Progenitor cell of endocrine pancreas (in vitro differentiated cells): ENCODE data around the gene TRIM17. TPM values are rescaled to one million over a fixed set of nuclear protein-coding genes. Genes with fewer than 3 reads are reported as not detected.

Source experiments
- DNase-seq: peaks from one replicate; pipeline ENCODE4 v3.0.0; 2021; ENCODE audit warnings: low spot score; ENCODE audit not compliant: unreplicated experiment
- H3K27ac Mint-ChIP-seq: 2 replicates; pipeline ENCODE4 v1.8.0; 2021; ENCODE audit warnings: mild to moderate bottlenecking, moderate library complexity, mixed read lengths
- H3K27me3 Mint-ChIP-seq: 2 replicates; pipeline ENCODE4 v1.8.0; 2021; ENCODE audit warnings: mixed read lengths
- H3K36me3 Mint-ChIP-seq: 2 replicates; pipeline ENCODE4 v1.8.0; 2022; ENCODE audit warnings: mixed read lengths; ENCODE audit not compliant: insufficient read depth
- H3K4me1 Mint-ChIP-seq: 2 replicates; pipeline ENCODE4 v1.8.0; 2021; ENCODE audit warnings: low read depth, mixed read lengths
- H3K4me3 Mint-ChIP-seq: 2 replicates; pipeline ENCODE4 v1.8.0; 2021; ENCODE audit warnings: low read depth, mild to moderate bottlenecking, moderate library complexity, mixed read lengths
- H3K9me3 Mint-ChIP-seq: 2 replicates; pipeline ENCODE4 v1.8.0; 2021; ENCODE audit warnings: low read depth, mixed read lengths
- total RNA-seq: library from RNA; stranded (reverse); gene quantifications from 2 replicates; pipeline ENCODE4 v1.2.1, GENCODE V29; 2021
- TF ChIP-seq, protein P1 (sequence below): fragments of 200-600 bp; sonication (generic); IDR thresholded peaks from one replicate; pipeline ENCODE4 v1.5.0; 2021; ENCODE audit warnings: antibody characterized with exemption, mild to moderate bottlenecking; ENCODE audit not compliant: unreplicated experiment

The TRIM17 gene
- total RNA-seq, 1 donor from 2014 or later, result 20.8 TPM

GRCh38 chr1:228403231-228403631 lies 13.4 kb downstream of the TRIM17 start:
- no peaks in the 10 kb centered on the region for H3K9me3 Mint-ChIP-seq
- TF ChIP-seq, protein P1, sequence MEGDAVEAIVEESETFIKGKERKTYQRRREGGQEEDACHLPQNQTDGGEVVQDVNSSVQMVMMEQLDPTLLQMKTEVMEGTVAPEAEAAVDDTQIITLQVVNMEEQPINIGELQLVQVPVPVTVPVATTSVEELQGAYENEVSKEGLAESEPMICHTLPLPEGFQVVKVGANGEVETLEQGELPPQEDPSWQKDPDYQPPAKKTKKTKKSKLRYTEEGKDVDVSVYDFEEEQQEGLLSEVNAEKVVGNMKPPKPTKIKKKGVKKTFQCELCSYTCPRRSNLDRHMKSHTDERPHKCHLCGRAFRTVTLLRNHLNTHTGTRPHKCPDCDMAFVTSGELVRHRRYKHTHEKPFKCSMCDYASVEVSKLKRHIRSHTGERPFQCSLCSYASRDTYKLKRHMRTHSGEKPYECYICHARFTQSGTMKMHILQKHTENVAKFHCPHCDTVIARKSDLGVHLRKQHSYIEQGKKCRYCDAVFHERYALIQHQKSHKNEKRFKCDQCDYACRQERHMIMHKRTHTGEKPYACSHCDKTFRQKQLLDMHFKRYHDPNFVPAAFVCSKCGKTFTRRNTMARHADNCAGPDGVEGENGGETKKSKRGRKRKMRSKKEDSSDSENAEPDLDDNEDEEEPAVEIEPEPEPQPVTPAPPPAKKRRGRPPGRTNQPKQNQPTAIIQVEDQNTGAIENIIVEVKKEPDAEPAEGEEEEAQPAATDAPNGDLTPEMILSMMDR, result no peak
- peak overlapping the region; percentile 86 for H3K27ac Mint-ChIP-seq
- no peak for DNase-seq
- peaks cover 31% of the 10 kb centered on the region for H3K4me1 Mint-ChIP-seq
- peaks cover 9% of the 10 kb centered on the region for H3K36me3 Mint-ChIP-seq
- no peaks in the 10 kb centered on the region for H3K27me3 Mint-ChIP-seq
- H3K4me3 Mint-ChIP-seq, result no peak overlapping the region

DNA sequence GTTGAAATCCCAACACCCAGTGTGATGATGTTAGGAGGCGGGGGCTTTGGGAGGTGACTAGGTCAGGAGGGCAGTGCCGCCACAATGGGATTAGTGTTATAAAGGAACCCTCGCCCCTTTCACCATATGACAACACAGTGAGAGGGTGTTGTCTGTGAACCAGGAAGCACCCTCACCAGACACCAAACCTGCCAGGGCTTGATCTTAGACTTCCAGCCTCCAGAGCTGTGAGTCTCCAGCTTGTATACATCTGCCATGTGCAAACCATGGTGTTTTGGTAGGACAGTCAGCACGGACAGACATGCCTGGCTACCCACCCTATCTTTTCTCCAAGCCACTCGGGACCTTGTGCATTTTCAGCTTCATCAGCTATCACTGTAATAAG lies 14.0 kb downstream of the TRIM17 start:
- no peaks in the 10 kb centered on the region for H3K9me3 Mint-ChIP-seq

DNA sequence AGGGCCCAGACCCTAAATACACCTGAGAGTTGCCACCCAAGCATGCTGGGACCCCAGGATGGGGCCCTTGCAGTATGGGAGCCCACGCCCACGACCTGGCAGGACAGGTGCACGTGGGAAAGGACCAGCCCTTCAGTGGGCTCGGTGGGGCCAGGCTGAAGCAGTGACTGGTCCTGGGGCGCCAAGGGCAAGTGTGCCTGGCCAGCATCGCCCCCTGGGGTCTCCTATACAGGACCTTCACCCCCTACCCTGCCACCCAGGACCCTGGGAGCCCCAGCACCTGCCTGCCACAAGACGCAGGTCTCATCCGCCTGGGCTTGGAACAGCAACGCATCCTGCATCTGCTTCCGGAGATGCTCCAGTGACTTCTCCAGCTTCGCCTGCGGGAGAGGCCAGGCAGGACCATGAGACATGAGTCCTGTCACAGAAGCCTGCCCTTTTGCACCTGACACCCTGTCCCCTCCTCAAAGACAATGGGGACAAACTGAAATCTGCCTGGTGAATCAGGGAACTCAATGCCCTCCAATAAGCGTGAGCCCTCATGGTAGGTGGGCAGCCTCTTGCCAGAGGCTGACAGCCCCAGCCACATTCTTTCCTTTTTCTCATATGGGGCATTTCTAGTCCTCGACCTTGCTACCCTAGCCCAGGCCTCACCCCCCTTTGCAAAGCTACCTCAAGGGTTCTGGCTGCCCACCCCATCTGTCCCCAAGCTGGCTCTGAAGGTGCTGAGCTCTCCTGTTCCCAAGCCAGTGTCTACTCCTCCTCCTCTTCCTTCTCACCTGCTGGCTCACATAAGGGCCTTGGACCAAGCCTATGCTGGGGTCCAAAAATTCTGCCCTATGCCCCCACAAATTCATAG lies 14.7 kb downstream of the TRIM17 start:
- H3K36me3 Mint-ChIP-seq, result peaks cover 10% of the 10 kb centered on the region
- H3K4me3 Mint-ChIP-seq, result no peak overlapping the region
- no peak for DNase-seq
- TF ChIP-seq, protein P1, result no peak
- peak overlapping the region; percentile 37 for H3K27ac Mint-ChIP-seq
- no peaks in the 10 kb centered on the region for H3K9me3 Mint-ChIP-seq
- peaks cover 26% of the 10 kb centered on the region for H3K4me1 Mint-ChIP-seq
- no peaks in the 10 kb centered on the region for H3K27me3 Mint-ChIP-seq

More for the DNA sequence above, 14.0 kb downstream of the TRIM17 start:
- H3K27ac Mint-ChIP-seq, result no peak overlapping the region
- no peak for DNase-seq
- H3K4me1 Mint-ChIP-seq, result peaks cover 28% of the 10 kb centered on the region
- no peak overlapping the region for H3K4me3 Mint-ChIP-seq
- peaks cover 10% of the 10 kb centered on the region for H3K36me3 Mint-ChIP-seq
- H3K27me3 Mint-ChIP-seq, result no peaks in the 10 kb centered on the region
- TF ChIP-seq, protein P1, result no peak

DNA sequence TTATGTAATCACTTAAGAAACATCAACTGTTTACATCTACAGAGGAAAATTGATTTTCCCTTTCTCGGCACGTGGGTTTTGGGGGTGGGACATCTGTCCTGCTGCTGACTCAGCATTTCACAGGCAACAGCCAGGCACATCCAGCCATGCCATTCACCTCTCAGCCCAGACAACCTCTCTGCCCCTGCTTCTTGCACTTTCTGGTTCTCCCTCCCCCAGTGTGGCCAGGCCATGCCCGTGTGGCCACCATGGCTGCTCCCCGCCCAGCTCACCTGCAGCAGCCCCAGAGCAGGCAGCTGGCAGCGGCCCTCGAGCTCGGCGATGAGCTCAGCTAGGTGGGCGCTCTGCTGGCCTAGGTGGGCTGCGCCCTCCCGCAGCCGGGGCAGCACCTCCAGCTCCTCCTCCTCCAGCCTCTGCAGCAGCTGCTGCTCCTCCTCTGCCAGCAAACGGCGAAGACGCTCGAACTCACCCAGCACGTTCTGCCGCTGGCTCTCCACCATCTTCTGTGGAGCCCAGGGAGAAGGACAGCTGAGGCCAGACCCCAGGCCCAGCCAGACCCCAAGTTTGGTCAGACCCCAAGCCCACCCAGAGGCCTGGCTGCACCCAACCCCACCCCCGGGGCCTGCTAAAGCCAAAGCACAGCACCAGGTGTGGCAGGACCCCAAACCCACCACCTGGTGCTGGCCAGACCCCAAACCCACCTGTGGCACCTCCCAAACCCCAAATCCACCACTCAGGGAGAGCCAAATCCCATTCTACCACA lies 15.8 kb downstream of the TRIM17 start:
- TF ChIP-seq, protein P1, result no peak
- peak overlapping the region; percentile 41 for H3K27ac Mint-ChIP-seq
- H3K36me3 Mint-ChIP-seq, result peaks cover 11% of the 10 kb centered on the region
- H3K4me3 Mint-ChIP-seq, result no peak overlapping the region
- H3K9me3 Mint-ChIP-seq, result no peaks in the 10 kb centered on the region
- DNase-seq, result no peak
- H3K4me1 Mint-ChIP-seq, result peaks cover 26% of the 10 kb centered on the region
- no peaks in the 10 kb centered on the region for H3K27me3 Mint-ChIP-seq

- DNase-seq, result no peak
- peaks cover 22% of the 10 kb centered on the region for H3K4me1 Mint-ChIP-seq
- H3K27ac Mint-ChIP-seq, result peak overlapping the region; percentile 41
Observed at GRCh38 chr1:228400237-228400651, 16.4 kb downstream of the TRIM17 start.

More at GRCh38 chr1:228400237-228400651, 16.4 kb downstream of the TRIM17 start:
- TF ChIP-seq, protein P1, result no peak
- Mint-ChIP-seq H3K27me3 (no peaks in the 10 kb centered on the region), H3K36me3 (peaks cover 14% of the 10 kb centered on the region), H3K4me3 (no peak overlapping the region), H3K9me3 (no peaks in the 10 kb centered on the region)
